ENCODE data around the gene CWH43.

DNA sequence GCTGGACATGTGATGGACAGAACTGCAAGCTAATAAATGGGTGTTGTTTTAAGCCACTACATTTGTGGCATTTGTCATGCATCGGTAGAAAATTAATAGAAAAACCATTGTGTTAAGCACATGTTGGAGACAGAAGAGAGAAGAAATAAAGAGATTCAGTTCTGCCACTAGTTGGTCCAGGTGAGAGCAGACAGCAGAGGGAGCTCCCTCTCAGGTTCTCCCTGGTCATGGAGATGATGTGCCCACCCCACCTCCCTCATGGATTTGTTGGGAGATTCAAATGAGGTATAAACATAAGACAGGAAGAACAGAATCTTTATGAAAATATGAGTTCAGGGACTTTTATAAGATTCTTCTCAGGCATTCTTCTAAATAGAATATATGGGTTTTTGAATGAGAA, 42.7 kb upstream of the CWH43 start:
- no peak for TF ChIP-seq KDM1A (IDR thresholded peaks at IDR 0.05; ENCODE audit: low read depth)
- TF ChIP-seq, protein P1, sequence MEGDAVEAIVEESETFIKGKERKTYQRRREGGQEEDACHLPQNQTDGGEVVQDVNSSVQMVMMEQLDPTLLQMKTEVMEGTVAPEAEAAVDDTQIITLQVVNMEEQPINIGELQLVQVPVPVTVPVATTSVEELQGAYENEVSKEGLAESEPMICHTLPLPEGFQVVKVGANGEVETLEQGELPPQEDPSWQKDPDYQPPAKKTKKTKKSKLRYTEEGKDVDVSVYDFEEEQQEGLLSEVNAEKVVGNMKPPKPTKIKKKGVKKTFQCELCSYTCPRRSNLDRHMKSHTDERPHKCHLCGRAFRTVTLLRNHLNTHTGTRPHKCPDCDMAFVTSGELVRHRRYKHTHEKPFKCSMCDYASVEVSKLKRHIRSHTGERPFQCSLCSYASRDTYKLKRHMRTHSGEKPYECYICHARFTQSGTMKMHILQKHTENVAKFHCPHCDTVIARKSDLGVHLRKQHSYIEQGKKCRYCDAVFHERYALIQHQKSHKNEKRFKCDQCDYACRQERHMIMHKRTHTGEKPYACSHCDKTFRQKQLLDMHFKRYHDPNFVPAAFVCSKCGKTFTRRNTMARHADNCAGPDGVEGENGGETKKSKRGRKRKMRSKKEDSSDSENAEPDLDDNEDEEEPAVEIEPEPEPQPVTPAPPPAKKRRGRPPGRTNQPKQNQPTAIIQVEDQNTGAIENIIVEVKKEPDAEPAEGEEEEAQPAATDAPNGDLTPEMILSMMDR (IDR thresholded peaks at IDR 0.05), result peak; percentile 33
- TF ChIP-seq POLR2A (IDR thresholded peaks at IDR 0.05; ENCODE audit: low read length), result no peak
- TF ChIP-seq KDM5A (IDR thresholded peaks at IDR 0.05), result no peak
- TF ChIP-seq, protein P2, sequence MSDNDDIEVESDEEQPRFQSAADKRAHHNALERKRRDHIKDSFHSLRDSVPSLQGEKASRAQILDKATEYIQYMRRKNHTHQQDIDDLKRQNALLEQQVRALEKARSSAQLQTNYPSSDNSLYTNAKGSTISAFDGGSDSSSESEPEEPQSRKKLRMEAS (IDR thresholded peaks at IDR 0.05), result no peak

Measured in A549 (cell line).